GM21360 (cell line): ENCODE data around the gene CA6.
"Not testable (repeated sequence)": the region's sequence is repeated elsewhere in the genome, so short reads cannot be mapped to it uniquely, and the experiment has no call there.

Experiments used
- ATAC-seq: cut with Tn5 transposase; IDR thresholded peaks from one replicate; pipeline ENCODE4 v1.9.1; 2021; ENCODE audit warnings: mild to moderate bottlenecking, moderate library complexity; ENCODE audit not compliant: unreplicated experiment

Gene CA6

GRCh38 chr1:8968902-8969301 is 23.2 kb downstream of the CA6 start:
- not testable (repeated sequence) for ATAC-seq

- ATAC-seq, result no peak
Measured at GRCh38 chr1:8969937-8970336, 24.3 kb downstream of the CA6 start.

- ATAC-seq, result no peak
Measured at GRCh38 chr1:8970870-8971337, 25.2 kb downstream of the CA6 start.

- no peak for ATAC-seq
Measured at GRCh38 chr1:8974551-8974950, 28.9 kb downstream of the CA6 start.

- ATAC-seq, result no peak
Measured at GRCh38 chr1:8976338-8976737, 30.7 kb downstream of the CA6 start.

- no peak for ATAC-seq
Measured at GRCh38 chr1:8976896-8977450, 31.3 kb downstream of the CA6 start.

GRCh38 chr1:8980656-8981055 is 35.0 kb downstream of the CA6 start:
- ATAC-seq, result no peak

GRCh38 chr1:8981169-8981568 is 35.5 kb downstream of the CA6 start:
- no peak for ATAC-seq

- ATAC-seq, result no peak
Measured at GRCh38 chr1:8984203-8984602, 38.5 kb downstream of the CA6 start.

- ATAC-seq, result no peak
Measured at GRCh38 chr1:8984990-8985389, 39.3 kb downstream of the CA6 start.

GRCh38 chr1:8985915-8986813 is 40.5 kb downstream of the CA6 start:
- ATAC-seq, result no peak

- ATAC-seq, result no peak
Measured at GRCh38 chr1:8986814-8987190, 41.1 kb downstream of the CA6 start.

GRCh38 chr1:8987881-8988617 is 42.4 kb downstream of the CA6 start:
- ATAC-seq, result no peak

GRCh38 chr1:8988618-8988967 is 42.9 kb downstream of the CA6 start:
- no peak for ATAC-seq

GRCh38 chr1:8989061-8989460 is 43.4 kb downstream of the CA6 start:
- no peak for ATAC-seq

- no peak for ATAC-seq
Measured at GRCh38 chr1:8989821-8990220, 44.2 kb downstream of the CA6 start.

GRCh38 chr1:8992936-8993687 is 47.4 kb downstream of the CA6 start:
- ATAC-seq, result no peak

GRCh38 chr1:8993962-8994675 is 48.5 kb downstream of the CA6 start:
- not testable (repeated sequence) for ATAC-seq

- ATAC-seq, result not testable (repeated sequence)
Measured at GRCh38 chr1:9001534-9002214, 56.0 kb downstream of the CA6 start.

GRCh38 chr1:9002215-9002560 is 56.5 kb downstream of the CA6 start:
- not testable (repeated sequence) for ATAC-seq
